Measurements from ENCODE around the gene CA11.

Gene CA11

GRCh38 chr19:48628486-48629296 is 17.3 kb downstream of the CA11 start:
- Histone ChIP-seq H3K9ac (ENCODE audit: low read length in 2 of 2) (no peak overlapping the region), H3K27ac (ENCODE audit: low read length) (peak overlapping the region; percentile 74), H3K4me1 (ENCODE audit: control insufficient read depth, insufficient read depth, low read length) (peaks cover 57% of the 10 kb centered on the region), H3K27me3 (ENCODE audit: control insufficient read depth in 1 of 2, insufficient read depth in 2 of 2, low read length in 2 of 2) (no peaks in the 10 kb centered on the region), H3K36me3 (ENCODE audit: control insufficient read depth in 2 of 2, insufficient read depth in 2 of 2, low read length in 2 of 2) (peaks cover 0 to 20% of the 10 kb centered on the region in 2 donors), H3K9me3 (ENCODE audit: control insufficient read depth in 2 of 2, low read length in 2 of 2) (no peaks in the 10 kb centered on the region), H3K4me3 (ENCODE audit: low read length in 2 of 2) (no peak overlapping the region)

GRCh38 chr19:48627865-48628314 is 18.1 kb downstream of the CA11 start:
- no peaks in the 10 kb centered on the region for H3K27me3 ChIP-seq (ENCODE audit: control insufficient read depth in 1 of 2, insufficient read depth in 2 of 2, low read length in 2 of 2)
- H3K4me3 ChIP-seq (ENCODE audit: low read length in 2 of 2): no peak overlapping the region
- no peak overlapping the region for H3K27ac ChIP-seq (ENCODE audit: low read length)
- H3K36me3 ChIP-seq (ENCODE audit: control insufficient read depth in 2 of 2, insufficient read depth in 2 of 2, low read length in 2 of 2): peaks cover 0 to 15% of the 10 kb centered on the region in 2 donors
- H3K9me3 ChIP-seq (ENCODE audit: control insufficient read depth in 2 of 2, low read length in 2 of 2): no peaks in the 10 kb centered on the region
- peaks cover 55% of the 10 kb centered on the region for H3K4me1 ChIP-seq (ENCODE audit: control insufficient read depth, insufficient read depth, low read length)
- H3K9ac ChIP-seq (ENCODE audit: low read length in 2 of 2): no peak overlapping the region

GRCh38 chr19:48627201-48627864 is 18.7 kb downstream of the CA11 start:
- Histone ChIP-seq H3K27ac (ENCODE audit: low read length) (no peak overlapping the region), H3K36me3 (ENCODE audit: control insufficient read depth in 2 of 2, insufficient read depth in 2 of 2, low read length in 2 of 2) (peaks cover 0 to 10% of the 10 kb centered on the region in 2 donors), H3K4me3 (ENCODE audit: low read length in 2 of 2) (no peak overlapping the region), H3K4me1 (ENCODE audit: control insufficient read depth, insufficient read depth, low read length) (peaks cover 52% of the 10 kb centered on the region), H3K9me3 (ENCODE audit: control insufficient read depth in 2 of 2, low read length in 2 of 2) (no peaks in the 10 kb centered on the region), H3K9ac (ENCODE audit: low read length in 2 of 2) (no peak overlapping the region), H3K27me3 (ENCODE audit: control insufficient read depth in 1 of 2, insufficient read depth in 2 of 2, low read length in 2 of 2) (no peaks in the 10 kb centered on the region)

GRCh38 chr19:48625891-48626327 is 20.1 kb downstream of the CA11 start:
- H3K4me3 ChIP-seq (ENCODE audit: low read length in 2 of 2): no peak overlapping the region
- H3K27ac ChIP-seq (ENCODE audit: low read length): no peak overlapping the region
- H3K4me1 ChIP-seq (ENCODE audit: control insufficient read depth, insufficient read depth, low read length): peaks cover 43% of the 10 kb centered on the region
- H3K27me3 ChIP-seq (ENCODE audit: control insufficient read depth in 1 of 2, insufficient read depth in 2 of 2, low read length in 2 of 2): no peaks in the 10 kb centered on the region
- no peak overlapping the region for H3K9ac ChIP-seq (ENCODE audit: low read length in 2 of 2)
- H3K36me3 ChIP-seq (ENCODE audit: control insufficient read depth in 2 of 2, insufficient read depth in 2 of 2, low read length in 2 of 2): peaks cover 0 to 3% of the 10 kb centered on the region in 2 donors
- no peaks in the 10 kb centered on the region for H3K9me3 ChIP-seq (ENCODE audit: control insufficient read depth in 2 of 2, low read length in 2 of 2)

GRCh38 chr19:48624791-48625723 is 20.9 kb downstream of the CA11 start:
- Histone ChIP-seq H3K4me1 (ENCODE audit: control insufficient read depth, insufficient read depth, low read length) (peaks cover 36% of the 10 kb centered on the region), H3K27me3 (ENCODE audit: control insufficient read depth in 1 of 2, insufficient read depth in 2 of 2, low read length in 2 of 2) (no peaks in the 10 kb centered on the region), H3K9me3 (ENCODE audit: control insufficient read depth in 2 of 2, low read length in 2 of 2) (no peaks in the 10 kb centered on the region), H3K4me3 (ENCODE audit: low read length in 2 of 2) (peak overlapping the region; percentile 60 to 75), H3K27ac (ENCODE audit: low read length) (peak overlapping the region; percentile 67), H3K9ac (ENCODE audit: low read length in 2 of 2) (peak overlapping the region; percentile 22 to 74), H3K36me3 (ENCODE audit: control insufficient read depth in 2 of 2, insufficient read depth in 2 of 2, low read length in 2 of 2) (peaks cover 0 to 2% of the 10 kb centered on the region in 2 donors)

- no peaks in the 10 kb centered on the region for H3K9me3 ChIP-seq (ENCODE audit: control insufficient read depth in 2 of 2, low read length in 2 of 2)
- H3K4me1 ChIP-seq (ENCODE audit: control insufficient read depth, insufficient read depth, low read length): peaks cover 34% of the 10 kb centered on the region
- peak overlapping the region; percentile 60 to 75 for H3K4me3 ChIP-seq (ENCODE audit: low read length in 2 of 2)
- H3K36me3 ChIP-seq (ENCODE audit: control insufficient read depth in 2 of 2, insufficient read depth in 2 of 2, low read length in 2 of 2): no peaks in the 10 kb centered on the region
- no peaks in the 10 kb centered on the region for H3K27me3 ChIP-seq (ENCODE audit: control insufficient read depth in 1 of 2, insufficient read depth in 2 of 2, low read length in 2 of 2)
- H3K9ac ChIP-seq (ENCODE audit: low read length in 2 of 2): peak overlapping the region; percentile 62 to 80
- peak overlapping the region; percentile 85 for H3K27ac ChIP-seq (ENCODE audit: low read length)
These were observed 21.9 kb downstream of the CA11 start for GRCh38 chr19:48624067-48624594.

GRCh38 chr19:48623556-48624066 is 22.4 kb downstream of the CA11 start:
- Histone ChIP-seq H3K27me3 (ENCODE audit: control insufficient read depth in 1 of 2, insufficient read depth in 2 of 2, low read length in 2 of 2) (no peaks in the 10 kb centered on the region), H3K9me3 (ENCODE audit: control insufficient read depth in 2 of 2, low read length in 2 of 2) (no peaks in the 10 kb centered on the region), H3K9ac (ENCODE audit: low read length in 2 of 2) (peak overlapping the region; percentile 47 to 80), H3K27ac (ENCODE audit: low read length) (peak overlapping the region; percentile 85), H3K4me3 (ENCODE audit: low read length in 2 of 2) (peak overlapping the region; percentile 47 to 75), H3K4me1 (ENCODE audit: control insufficient read depth, insufficient read depth, low read length) (peaks cover 33% of the 10 kb centered on the region), H3K36me3 (ENCODE audit: control insufficient read depth in 2 of 2, insufficient read depth in 2 of 2, low read length in 2 of 2) (no peaks in the 10 kb centered on the region)

- H3K27me3 ChIP-seq (ENCODE audit: control insufficient read depth in 1 of 2, insufficient read depth in 2 of 2, low read length in 2 of 2): no peaks in the 10 kb centered on the region
- no peaks in the 10 kb centered on the region for H3K9me3 ChIP-seq (ENCODE audit: control insufficient read depth in 2 of 2, low read length in 2 of 2)
- peak overlapping the region; percentile 93 to 94 for H3K9ac ChIP-seq (ENCODE audit: low read length in 2 of 2)
- H3K4me1 ChIP-seq (ENCODE audit: control insufficient read depth, insufficient read depth, low read length): peaks cover 54% of the 10 kb centered on the region
- H3K27ac ChIP-seq (ENCODE audit: low read length): peak overlapping the region; percentile 94
- H3K36me3 ChIP-seq (ENCODE audit: control insufficient read depth in 2 of 2, insufficient read depth in 2 of 2, low read length in 2 of 2): peaks cover 21 to 23% of the 10 kb centered on the region in 2 donors
- H3K4me3 ChIP-seq (ENCODE audit: low read length in 2 of 2): peak overlapping the region; percentile 83 to 96
These were observed 26.0 kb downstream of the CA11 start for GRCh38 chr19:48619692-48620585.

GRCh38 chr19:48618916-48619691 is 26.9 kb downstream of the CA11 start, which contains the start of the genes RPL18 and SPHK2:
Gene RPL18, minus strand, starts transcription at chr19:48619178. Its CDS starts 35 bp downstream, at chr19:48619143.
Gene SPHK2, plus strand, starts transcription at chr19:48619506. Its CDS starts 1,009 bp downstream, at chr19:48620515.
- H3K9me3 ChIP-seq (ENCODE audit: control insufficient read depth in 2 of 2, low read length in 2 of 2): no peaks in the 10 kb centered on the region
- no peaks in the 10 kb centered on the region for H3K27me3 ChIP-seq (ENCODE audit: control insufficient read depth in 1 of 2, insufficient read depth in 2 of 2, low read length in 2 of 2)
- peak within 1 kb of the TSS; percentile 96 to 98 for H3K4me3 ChIP-seq (ENCODE audit: low read length in 2 of 2)
- peak within 1 kb of the TSS; percentile 94 for H3K27ac ChIP-seq (ENCODE audit: low read length)
- H3K36me3 ChIP-seq (ENCODE audit: control insufficient read depth in 2 of 2, insufficient read depth in 2 of 2, low read length in 2 of 2): peaks cover 21 to 23% of the 10 kb centered on the region in 2 donors
- peaks cover 46% of the 10 kb centered on the region for H3K4me1 ChIP-seq (ENCODE audit: control insufficient read depth, insufficient read depth, low read length)
- peak within 1 kb of the TSS; percentile 95 to 99 for H3K9ac ChIP-seq (ENCODE audit: low read length in 2 of 2)
